Ascending aorta (tissue), 2 donors: ENCODE measurements around the gene ETV1. TPM values are rescaled to one million over a fixed set of nuclear protein-coding genes. Genes with fewer than 3 reads are reported as not detected.

Source experiments
- DNase-seq, 2 donors: peaks; one replicate each; pipeline ENCODE4 v3.0.0-alpha.2; 2019; ENCODE audit warnings: low spot score in 2 of 2
- H3K27ac ChIP-seq, 2 donors: fragments of 200-600 bp; sonication (generic); one replicate each; pipeline ENCODE4 v1.5.1; 2016 to 2017; ENCODE audit warnings: mild to moderate bottlenecking in 1 of 2
- H3K27me3 ChIP-seq: fragments of 200-600 bp; sonication (generic); one replicate; pipeline ENCODE4 v1.5.1; 2017
- H3K36me3 ChIP-seq, 2 donors: fragments of 200-600 bp; sonication (generic); one replicate each; pipeline ENCODE4 v1.5.1; 2016
- H3K4me1 ChIP-seq, 2 donors: fragments of 200-600 bp; sonication (generic); one replicate each; pipeline ENCODE4 v1.5.1; 2016 to 2017; ENCODE audit warnings: mild to moderate bottlenecking in 1 of 2
- H3K4me3 ChIP-seq, 2 donors: fragments of 200-600 bp; sonication (generic); one replicate each; pipeline ENCODE4 v1.5.1; 2016 to 2017; ENCODE audit warnings: mild to moderate bottlenecking in 1 of 2
- H3K9me3 ChIP-seq, 2 donors: fragments of 200-600 bp; sonication (generic); one replicate each; pipeline ENCODE4 v1.5.1; 2016
- intact Hi-C: fragments of 100-400 bp; cut with DNase I; formaldehyde crosslinking; loops from one replicate; pipeline ENCODE4 v1.15.1; 2023
- total RNA-seq: library from RNA; depleted of rRNA; stranded (reverse); fragments of >200 nt; gene quantifications from one replicate; pipeline ENCODE4 v1.1.0, GENCODE V29; 2016
- TF ChIP-seq, protein P1 (sequence below), 3 experiments: fragments of 200-600 bp in 2 of 3; fragments of 450-650 bp in 1 of 3; sonication (generic) in 2 of 3; IDR thresholded peaks; one replicate each; pipeline ENCODE4 v1.5.1; 2016 to 2019; ENCODE audit warnings: antibody characterized with exemption in 3 of 3, mild to moderate bottlenecking in 1 of 3, moderate library complexity in 1 of 3

The ETV1 gene
- total RNA-seq, 1 donor from 2014 or later: 5.3 TPM

DNA sequence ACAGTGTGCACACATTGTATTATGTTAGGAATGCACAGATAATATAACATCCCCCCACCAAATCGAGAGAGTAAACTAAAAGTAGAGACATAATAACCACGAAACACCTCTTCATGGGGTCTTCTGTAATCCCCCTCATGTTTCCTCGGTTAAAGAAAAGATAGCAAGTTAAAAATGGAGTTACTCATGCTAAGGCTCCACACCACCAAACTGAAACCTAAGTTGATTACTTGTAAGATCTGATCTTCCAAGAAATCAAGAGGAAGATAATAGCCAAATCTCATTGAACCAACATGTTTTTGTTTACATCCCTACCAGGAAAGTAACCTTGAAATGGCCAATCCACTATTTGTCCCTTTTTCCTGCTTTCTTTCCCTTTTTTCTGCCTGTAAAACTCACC is 11.7 kb upstream of the ETV1 start:
- no peaks in the 10 kb centered on the region for H3K36me3 ChIP-seq
- no peak overlapping the region for H3K4me3 ChIP-seq
- intact Hi-C loops: no loop called here
- no peak overlapping the region for H3K27ac ChIP-seq
- no peak for DNase-seq
- H3K27me3 ChIP-seq: no peaks in the 10 kb centered on the region
- no peaks in the 10 kb centered on the region for H3K9me3 ChIP-seq
- TF ChIP-seq, protein P1, sequence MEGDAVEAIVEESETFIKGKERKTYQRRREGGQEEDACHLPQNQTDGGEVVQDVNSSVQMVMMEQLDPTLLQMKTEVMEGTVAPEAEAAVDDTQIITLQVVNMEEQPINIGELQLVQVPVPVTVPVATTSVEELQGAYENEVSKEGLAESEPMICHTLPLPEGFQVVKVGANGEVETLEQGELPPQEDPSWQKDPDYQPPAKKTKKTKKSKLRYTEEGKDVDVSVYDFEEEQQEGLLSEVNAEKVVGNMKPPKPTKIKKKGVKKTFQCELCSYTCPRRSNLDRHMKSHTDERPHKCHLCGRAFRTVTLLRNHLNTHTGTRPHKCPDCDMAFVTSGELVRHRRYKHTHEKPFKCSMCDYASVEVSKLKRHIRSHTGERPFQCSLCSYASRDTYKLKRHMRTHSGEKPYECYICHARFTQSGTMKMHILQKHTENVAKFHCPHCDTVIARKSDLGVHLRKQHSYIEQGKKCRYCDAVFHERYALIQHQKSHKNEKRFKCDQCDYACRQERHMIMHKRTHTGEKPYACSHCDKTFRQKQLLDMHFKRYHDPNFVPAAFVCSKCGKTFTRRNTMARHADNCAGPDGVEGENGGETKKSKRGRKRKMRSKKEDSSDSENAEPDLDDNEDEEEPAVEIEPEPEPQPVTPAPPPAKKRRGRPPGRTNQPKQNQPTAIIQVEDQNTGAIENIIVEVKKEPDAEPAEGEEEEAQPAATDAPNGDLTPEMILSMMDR (IDR thresholded peaks at IDR 0.05): no peak
- H3K4me1 ChIP-seq: no peaks in the 10 kb centered on the region

DNA sequence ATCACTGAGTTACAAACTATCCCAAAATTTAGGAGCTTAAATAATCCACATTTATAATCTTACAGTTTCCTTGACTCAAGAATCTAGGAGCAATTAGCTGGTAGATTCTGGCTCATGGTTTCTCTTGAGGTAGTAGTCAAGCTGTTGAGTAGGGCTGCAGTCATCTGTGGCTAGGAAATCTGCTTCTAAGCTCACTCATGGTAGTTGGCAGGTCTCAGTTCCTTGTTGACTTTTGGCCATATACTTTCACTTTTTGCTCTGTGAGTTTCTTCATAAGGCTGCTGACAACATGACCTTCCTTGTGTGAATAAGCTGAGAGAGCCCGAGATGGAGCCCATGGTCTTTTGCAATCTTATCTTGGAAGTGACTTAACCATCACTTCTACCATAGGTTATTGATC is 10.8 kb upstream of the ETV1 start:
- Histone ChIP-seq H3K36me3 (no peaks in the 10 kb centered on the region), H3K9me3 (no peaks in the 10 kb centered on the region), H3K4me3 (no peak overlapping the region), H3K27me3 (no peaks in the 10 kb centered on the region), H3K27ac (no peak overlapping the region), H3K4me1 (no peaks in the 10 kb centered on the region)
- TF ChIP-seq, protein P1 (IDR thresholded peaks at IDR 0.05): no peak
- intact Hi-C loops: no loop called here
- DNase-seq: no peak

DNA sequence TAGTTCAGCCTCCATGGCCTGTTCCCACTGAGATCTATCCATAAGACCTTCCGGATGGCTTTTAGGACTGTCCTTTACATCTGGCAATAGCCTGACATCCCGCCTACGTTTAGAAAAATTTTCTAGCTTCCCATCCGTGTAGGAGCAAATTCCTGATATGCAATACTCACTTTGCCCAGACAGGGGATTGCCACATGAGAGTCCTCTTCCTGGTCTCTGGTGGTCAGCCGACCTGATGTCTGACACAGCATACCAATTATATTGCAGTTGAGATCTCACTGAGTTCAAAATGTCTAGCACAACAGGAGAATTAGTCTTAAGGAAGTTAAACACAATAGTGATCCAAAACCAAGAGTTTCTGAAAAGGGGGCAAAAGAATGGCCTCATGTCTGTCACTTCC is 9.4 kb upstream of the ETV1 start:
- Histone ChIP-seq H3K9me3 (no peaks in the 10 kb centered on the region), H3K27ac (no peak overlapping the region), H3K4me1 (no peaks in the 10 kb centered on the region), H3K36me3 (no peaks in the 10 kb centered on the region), H3K4me3 (no peak overlapping the region), H3K27me3 (no peaks in the 10 kb centered on the region)
- intact Hi-C loops: no loop called here
- TF ChIP-seq, protein P1 (IDR thresholded peaks at IDR 0.05): no peak
- DNase-seq: no peak

DNA sequence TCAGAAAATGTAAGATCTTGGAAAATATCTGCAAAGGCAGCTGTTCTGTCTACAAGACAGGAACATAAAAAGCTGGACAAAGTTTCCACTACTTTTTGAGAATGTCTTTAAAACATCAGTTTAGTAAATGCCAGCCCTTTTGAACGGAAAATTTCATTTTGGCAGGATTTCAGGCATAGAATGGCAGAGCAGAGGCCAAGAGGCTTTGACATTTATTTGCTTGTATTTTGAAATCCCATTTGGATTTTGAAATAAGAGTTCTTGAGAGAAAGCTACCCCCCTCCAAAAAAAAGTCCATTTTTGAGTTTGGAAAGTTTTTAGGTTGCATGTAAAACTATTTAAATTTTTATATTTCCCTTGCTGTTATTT is 3.1 kb upstream of the ETV1 start:
- Histone ChIP-seq H3K27ac (peak overlapping the region; percentile 91 to 93), H3K4me3 (peak overlapping the region; percentile 79 to 94)
- intact Hi-C loops: no loop called here

DNA sequence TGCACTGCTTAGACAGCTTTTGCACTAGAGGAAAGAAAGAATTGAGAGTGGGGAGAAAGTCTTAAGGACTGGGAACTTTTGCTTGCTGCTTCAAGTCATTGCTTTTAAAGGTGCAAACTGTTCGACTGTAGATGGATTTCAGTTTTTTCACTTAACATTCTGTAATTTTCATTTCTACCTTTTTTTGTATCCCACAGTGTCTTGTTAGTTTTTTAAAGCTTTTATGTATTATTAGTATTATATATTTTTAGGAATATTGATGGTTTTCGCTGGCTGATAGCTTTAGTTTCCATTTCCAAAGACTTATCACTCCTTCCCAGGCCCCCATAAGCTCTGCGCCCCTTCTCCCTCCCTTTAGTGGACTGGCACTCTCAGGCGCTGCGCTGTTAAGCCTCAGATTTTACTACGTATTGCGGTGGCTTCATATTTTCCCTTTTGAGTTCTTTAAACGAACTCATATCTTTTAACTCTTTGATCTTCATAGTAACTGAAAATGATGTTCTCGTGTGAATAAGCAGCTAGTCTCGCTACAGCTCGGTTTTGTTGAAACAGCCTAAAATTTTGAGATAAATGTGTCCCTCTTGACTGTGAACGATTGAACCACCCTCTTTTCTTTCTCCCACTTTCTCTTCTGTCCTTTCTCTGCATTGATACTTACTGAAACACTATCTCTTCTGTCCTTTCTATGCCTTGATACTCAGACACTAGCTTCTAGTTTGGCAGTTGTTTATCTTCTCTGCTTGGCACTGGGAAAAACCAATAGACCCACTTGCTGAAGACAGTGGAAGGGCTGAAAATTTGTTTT is 2.5 kb upstream of the ETV1 start:
- Histone ChIP-seq H3K27ac (peak overlapping the region; percentile 91 to 93), H3K9me3 (no peaks in the 10 kb centered on the region), H3K4me3 (peak overlapping the region; percentile 79 to 94), H3K27me3 (no peaks in the 10 kb centered on the region), H3K36me3 (no peaks in the 10 kb centered on the region), H3K4me1 (peaks cover 0 to 6% of the 10 kb centered on the region in 2 donors)
- DNase-seq: no peak
- intact Hi-C loops: loop anchor here (2.0 kb wide), 1 partner anchor 1305 kb away; the partner anchor contains the start of gene ARL4A
- TF ChIP-seq, protein P1 (IDR thresholded peaks at IDR 0.05): no peak

More for the DNA sequence above, 3.1 kb upstream of the ETV1 start:
- H3K27me3 ChIP-seq: no peaks in the 10 kb centered on the region
- peaks cover 0 to 6% of the 10 kb centered on the region in 2 donors for H3K4me1 ChIP-seq
- H3K36me3 ChIP-seq: no peaks in the 10 kb centered on the region
- TF ChIP-seq, protein P1 (IDR thresholded peaks at IDR 0.05): no peak
- no peak for DNase-seq
- H3K9me3 ChIP-seq: no peaks in the 10 kb centered on the region
